ENCODE results near the gene ZFP36L2. TPM values are rescaled to one million over a fixed set of nuclear protein-coding genes. Genes with fewer than 3 reads are reported as not detected.

The ZFP36L2 gene
- total and polyA plus RNA-seq, 9 of the 15 experiments (the other 6 are each of a cell fraction or from before 2014, with no cell fraction given) = 4.1 to 60.6 (median 20.3) TPM

GRCh38 chr2:43225788-43226557 lies 433 bp downstream of the ZFP36L2 start (continued):
- TF ChIP-seq ZBTB40 (IDR thresholded peaks at IDR 0.05) (no peak), ZBTB40 (CRISPR knock-in tag; IDR thresholded peaks at IDR 0.05) (no peak), PHF8 (IDR thresholded peaks at IDR 0.05; ENCODE audit: borderline replicate concordance, low read length) (peak; percentile 43; the same call in 1 of the 2 replicates), KAT2B (IDR thresholded peaks at IDR 0.05; ENCODE audit: low read depth, low read length) (no peak), KDM2B (CRISPR knock-in tag; IDR thresholded peaks at IDR 0.05) (0 out of 2 replicates have a peak, but pooled peaks have one; percentile 19), ZNF395 (CRISPR knock-in tag; IDR thresholded peaks at IDR 0.05) (no peak; the same call in 1 of the 2 replicates), CHCHD3 (CRISPR knock-in tag; IDR thresholded peaks at IDR 0.05) (no peak), KDM1A (IDR thresholded peaks at IDR 0.05) (no peak), JUNB (CRISPR knock-in tag; conservative IDR thresholded peaks at IDR 0.05) (no peak), POLR3G (IDR thresholded peaks at IDR 0.05; ENCODE audit: extremely low read depth, insufficient read length, insufficient replicate concordance) (no peak), ZNF384 (IDR thresholded peaks at IDR 0.05; ENCODE audit: low read depth, low read length) (no peak)

Measured in K562 (cell line).